Brain microvascular endothelial cell (primary cell): ENCODE data around the gene GNB2.

Experiments used
- DNase-seq: peaks from one replicate; pipeline ENCODE4 v3.0.0-alpha.2; 2020
- H3K27ac ChIP-seq: fragments of 250-450 bp; sonication (Bioruptor Pico); 2 replicates; pipeline ENCODE4 v1.5.1; 2020; ENCODE audit warnings: mild to moderate bottlenecking, moderate library complexity
- H3K27me3 ChIP-seq: fragments of 250-450 bp; sonication (Bioruptor Pico); replicated peaks from 2 replicates; pipeline ENCODE4 v1.5.1; 2020; ENCODE audit warnings: mild to moderate bottlenecking
- H3K36me3 ChIP-seq: fragments of 250-450 bp; sonication (Bioruptor Pico); replicated peaks from 2 replicates; pipeline ENCODE4 v1.5.1; 2020; ENCODE audit warnings: mild to moderate bottlenecking
- H3K4me3 ChIP-seq: 2 replicates; pipeline ENCODE4 v1.5.1; 2011; ENCODE audit warnings: low read depth, mild to moderate bottlenecking, control low read depth, low read length, moderate library complexity
- in situ Hi-C: cut with HindIII; loops from 2 replicates; pipeline ENCODE4 v1.10.0; 2017; ENCODE audit warnings: low sequenced_read_pairs, low pct_ligation_motif_present
- TF ChIP-seq, protein P1 (sequence below): IDR thresholded peaks from 2 replicates; pipeline ENCODE4 v1.5.1; 2011; ENCODE audit warnings: low read depth, mild to moderate bottlenecking, moderate library complexity, low read length, control low read depth, inconsistent platforms; ENCODE audit errors: missing control alignments

GNB2 gene

DNA sequence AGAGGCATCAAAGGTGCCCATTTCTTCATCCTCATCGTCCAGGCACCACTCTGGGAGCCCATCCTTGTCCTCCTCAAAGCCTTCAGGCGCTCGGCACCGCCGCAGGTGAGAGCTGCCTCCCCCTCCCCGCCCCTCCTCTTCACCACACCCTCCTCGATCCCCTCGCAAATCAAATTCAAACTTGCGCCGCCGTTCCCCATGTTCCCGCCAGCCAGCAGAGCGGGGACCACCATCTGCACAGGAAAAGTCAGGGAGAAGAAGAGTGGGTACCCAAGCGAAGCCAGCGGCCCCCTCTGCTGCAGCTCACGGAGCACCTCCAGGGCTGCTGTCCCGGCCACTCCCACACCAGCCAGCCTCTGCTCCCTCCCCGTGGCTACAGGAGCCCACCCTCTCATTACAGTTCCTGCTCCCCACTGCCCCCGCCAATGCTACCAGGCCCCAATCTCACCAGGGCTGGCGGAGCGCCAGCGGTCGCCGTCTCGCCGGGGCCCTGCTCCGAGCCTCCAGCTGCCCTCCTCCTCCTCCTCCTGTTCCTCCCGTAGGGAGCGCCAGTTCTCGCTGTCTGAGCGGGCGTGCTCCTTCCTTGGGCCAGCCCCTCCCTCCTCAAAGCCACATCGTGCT is 12.8 kb downstream of the GNB2 start:
- TF ChIP-seq, protein P1, sequence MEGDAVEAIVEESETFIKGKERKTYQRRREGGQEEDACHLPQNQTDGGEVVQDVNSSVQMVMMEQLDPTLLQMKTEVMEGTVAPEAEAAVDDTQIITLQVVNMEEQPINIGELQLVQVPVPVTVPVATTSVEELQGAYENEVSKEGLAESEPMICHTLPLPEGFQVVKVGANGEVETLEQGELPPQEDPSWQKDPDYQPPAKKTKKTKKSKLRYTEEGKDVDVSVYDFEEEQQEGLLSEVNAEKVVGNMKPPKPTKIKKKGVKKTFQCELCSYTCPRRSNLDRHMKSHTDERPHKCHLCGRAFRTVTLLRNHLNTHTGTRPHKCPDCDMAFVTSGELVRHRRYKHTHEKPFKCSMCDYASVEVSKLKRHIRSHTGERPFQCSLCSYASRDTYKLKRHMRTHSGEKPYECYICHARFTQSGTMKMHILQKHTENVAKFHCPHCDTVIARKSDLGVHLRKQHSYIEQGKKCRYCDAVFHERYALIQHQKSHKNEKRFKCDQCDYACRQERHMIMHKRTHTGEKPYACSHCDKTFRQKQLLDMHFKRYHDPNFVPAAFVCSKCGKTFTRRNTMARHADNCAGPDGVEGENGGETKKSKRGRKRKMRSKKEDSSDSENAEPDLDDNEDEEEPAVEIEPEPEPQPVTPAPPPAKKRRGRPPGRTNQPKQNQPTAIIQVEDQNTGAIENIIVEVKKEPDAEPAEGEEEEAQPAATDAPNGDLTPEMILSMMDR: no peak
- Histone ChIP-seq H3K27ac (no peak overlapping the region), H3K27me3 (no peaks in the 10 kb centered on the region), H3K4me3 (no peak overlapping the region), H3K36me3 (peaks cover 61% of the 10 kb centered on the region)
- no peak for DNase-seq
- in situ Hi-C loops: no loop called here

GRCh38 chr7:100686822-100687211 is 13.3 kb downstream of the GNB2 start:
- Histone ChIP-seq H3K36me3 (peaks cover 56% of the 10 kb centered on the region), H3K4me3 (no peak overlapping the region), H3K27me3 (no peaks in the 10 kb centered on the region), H3K27ac (no peak overlapping the region)
- TF ChIP-seq, protein P1: no peak
- in situ Hi-C loops: no loop called here
- no peak for DNase-seq

GRCh38 chr7:100687261-100687660 is 13.7 kb downstream of the GNB2 start:
- peaks cover 53% of the 10 kb centered on the region for H3K36me3 ChIP-seq

GRCh38 chr7:100687751-100688300 is 14.3 kb downstream of the GNB2 start:
- no peak for DNase-seq
- no peak overlapping the region for H3K27ac ChIP-seq
- no peaks in the 10 kb centered on the region for H3K27me3 ChIP-seq
- peaks cover 53% of the 10 kb centered on the region for H3K36me3 ChIP-seq
- TF ChIP-seq, protein P1: no peak
- in situ Hi-C loops: no loop called here
- H3K4me3 ChIP-seq: no peak overlapping the region

More at GRCh38 chr7:100687261-100687660, 13.7 kb downstream of the GNB2 start:
- no peaks in the 10 kb centered on the region for H3K27me3 ChIP-seq
- no peak overlapping the region for H3K27ac ChIP-seq
- H3K4me3 ChIP-seq: no peak overlapping the region
- TF ChIP-seq, protein P1: no peak
- in situ Hi-C loops: no loop called here
- no peak for DNase-seq

GRCh38 chr7:100688326-100688860 is 14.9 kb downstream of the GNB2 start:
- Histone ChIP-seq H3K36me3 (peaks cover 49% of the 10 kb centered on the region), H3K4me3 (no peak overlapping the region), H3K27ac (no peak overlapping the region), H3K27me3 (no peaks in the 10 kb centered on the region)
- in situ Hi-C loops: no loop called here
- TF ChIP-seq, protein P1: no peak
- no peak for DNase-seq
